ENCODE data around the gene ECPAS. TPM values are rescaled to one million over a fixed set of nuclear protein-coding genes. Genes with fewer than 3 reads are reported as not detected.
A peak's percentile ranks its signal among the peaks of the same experiment; 100 is the strongest.

ECPAS gene
- total and polyA plus RNA-seq, 2 experiments from 2014 or later: 29.4 to 56.6 TPM

DNA sequence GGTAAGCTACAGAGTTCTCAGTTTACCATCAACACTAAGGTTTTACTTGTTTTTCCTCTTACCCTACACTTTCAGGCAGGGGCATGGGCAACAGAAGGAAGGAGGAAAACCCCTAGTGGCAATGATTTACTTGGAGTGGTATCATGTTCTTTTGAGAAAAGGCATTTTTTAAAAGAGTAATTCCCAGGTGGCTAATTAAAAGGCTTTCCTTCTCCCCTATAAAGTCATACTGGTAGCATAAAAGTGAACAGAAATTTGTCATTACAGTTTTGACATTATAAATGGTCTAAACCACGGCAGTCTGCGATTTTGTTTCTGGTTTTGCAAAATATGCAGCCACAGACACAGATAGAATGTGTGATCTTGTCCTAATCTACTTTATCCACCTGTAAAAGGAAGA is 123.3 kb downstream of the ECPAS start:
- Histone ChIP-seq H3K9me3 (ENCODE audit: low read depth) (no peaks in the 10 kb centered on the region), H3K4me3 (no peak overlapping the region), H3K27ac (no peak overlapping the region), H3K36me3 (peaks cover 17% of the 10 kb centered on the region), H3K27me3 (no peaks in the 10 kb centered on the region), H3K4me1 (ENCODE audit: low read depth) (peaks cover 7% of the 10 kb centered on the region)
- DNase-seq (ENCODE audit: low read depth in 1 of 2, low spot score in 1 of 2): no peak
- TF ChIP-seq CTCF (IDR thresholded peaks at IDR 0.05; ENCODE audit: low read depth, low read length): no peak

DNA sequence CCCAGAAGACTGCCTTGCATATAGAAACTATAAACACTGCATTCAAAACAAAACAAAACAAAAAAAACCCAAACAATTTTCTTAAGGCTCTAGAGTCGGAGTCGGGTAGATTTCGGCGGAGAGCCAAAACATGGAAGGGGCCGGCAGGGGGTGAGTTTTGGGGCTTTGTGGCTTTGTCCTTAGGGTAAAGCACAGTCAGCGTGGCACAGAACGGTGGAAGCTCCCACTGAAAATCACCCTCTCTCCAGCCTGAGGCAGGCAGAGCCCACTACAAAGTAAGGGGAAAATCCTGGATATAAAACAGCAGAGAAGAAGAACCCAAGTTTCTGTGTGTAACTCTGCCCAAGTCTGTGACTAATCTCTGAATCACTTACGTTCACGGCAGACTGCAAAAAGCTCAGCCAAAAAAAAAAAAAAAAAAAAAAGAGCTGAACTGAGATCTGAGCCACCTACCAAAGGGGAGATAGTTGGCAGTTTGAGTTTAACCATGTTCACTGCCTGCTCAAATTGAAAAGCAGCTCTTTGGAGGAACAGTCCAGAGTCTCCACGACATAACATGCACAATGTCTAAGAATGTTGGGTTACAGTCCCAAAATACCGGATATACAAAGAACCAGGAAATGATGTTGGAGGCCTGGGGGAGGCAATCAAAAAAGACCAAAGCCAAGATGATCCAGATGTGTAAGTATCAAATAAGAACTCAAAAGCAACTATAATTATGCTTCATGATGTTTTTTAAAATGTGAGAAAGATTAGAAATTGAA is 127.5 kb downstream of the ECPAS start:
- no peak overlapping the region for H3K27ac ChIP-seq
- no peak for TF ChIP-seq CTCF (IDR thresholded peaks at IDR 0.05; ENCODE audit: low read depth, low read length)
- peaks cover 7% of the 10 kb centered on the region for H3K4me1 ChIP-seq (ENCODE audit: low read depth)
- no peaks in the 10 kb centered on the region for H3K27me3 ChIP-seq
- H3K4me3 ChIP-seq: no peak overlapping the region
- DNase-seq (ENCODE audit: low read depth in 1 of 2, low spot score in 1 of 2): peak; percentile 5 to 88
- no peaks in the 10 kb centered on the region for H3K9me3 ChIP-seq (ENCODE audit: low read depth)
- H3K36me3 ChIP-seq: peaks cover 1% of the 10 kb centered on the region

- Histone ChIP-seq H3K4me1 (ENCODE audit: low read depth) (peaks cover 7% of the 10 kb centered on the region), H3K27ac (no peak overlapping the region), H3K9me3 (ENCODE audit: low read depth) (no peaks in the 10 kb centered on the region), H3K36me3 (no peaks in the 10 kb centered on the region), H3K27me3 (no peaks in the 10 kb centered on the region), H3K4me3 (no peak overlapping the region)
- TF ChIP-seq CTCF (IDR thresholded peaks at IDR 0.05; ENCODE audit: low read depth, low read length): no peak
- DNase-seq (ENCODE audit: low read depth in 1 of 2, low spot score in 1 of 2): no peak
These were observed 131.6 kb downstream of the ECPAS start for GRCh38 chr9:111352545-111352944.

GRCh38 chr9:111350556-111350955 is 133.6 kb downstream of the ECPAS start:
- DNase-seq (ENCODE audit: low read depth in 1 of 2, low spot score in 1 of 2): no peak

DNA sequence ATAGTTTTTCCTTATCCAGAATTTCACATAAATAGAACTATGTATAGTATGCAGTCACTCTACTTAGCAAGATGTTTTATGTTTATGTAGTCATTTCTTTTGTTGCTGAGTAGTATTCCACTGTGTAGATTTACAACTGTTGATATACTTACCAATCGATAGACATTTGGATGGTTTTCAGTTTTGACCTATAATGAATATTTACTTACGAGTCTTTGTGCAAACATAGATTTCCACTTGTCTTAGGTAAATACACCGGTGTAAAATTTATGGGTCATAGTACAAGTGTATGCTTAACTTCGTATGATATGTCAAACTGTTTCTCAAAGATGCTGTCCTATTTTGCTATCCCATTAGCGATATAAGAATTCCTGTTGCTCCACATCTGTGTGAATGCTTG is 134.4 kb downstream of the ECPAS start:
- no peaks in the 10 kb centered on the region for H3K27me3 ChIP-seq
- DNase-seq (ENCODE audit: low read depth in 1 of 2, low spot score in 1 of 2): no peak
- H3K4me1 ChIP-seq (ENCODE audit: low read depth): no peaks in the 10 kb centered on the region
- no peak for TF ChIP-seq CTCF (IDR thresholded peaks at IDR 0.05; ENCODE audit: low read depth, low read length)
- H3K27ac ChIP-seq: no peak overlapping the region
- H3K9me3 ChIP-seq (ENCODE audit: low read depth): no peaks in the 10 kb centered on the region
- no peaks in the 10 kb centered on the region for H3K36me3 ChIP-seq
- no peak overlapping the region for H3K4me3 ChIP-seq

More at GRCh38 chr9:111350556-111350955, 133.6 kb downstream of the ECPAS start:
- TF ChIP-seq CTCF (IDR thresholded peaks at IDR 0.05; ENCODE audit: low read depth, low read length): no peak
- Histone ChIP-seq H3K27me3 (no peaks in the 10 kb centered on the region), H3K27ac (no peak overlapping the region), H3K9me3 (ENCODE audit: low read depth) (no peaks in the 10 kb centered on the region), H3K4me1 (ENCODE audit: low read depth) (no peaks in the 10 kb centered on the region), H3K36me3 (no peaks in the 10 kb centered on the region), H3K4me3 (no peak overlapping the region)

All from cardiac muscle cell (in vitro differentiated cells and primary cell).